NCI-H2107 treated with DMSO at 0.1 percent for 48 hours (cell line): Measurements from ENCODE around the gene MAP2K5.
A peak's percentile ranks its signal among the peaks of the same experiment; 100 is the strongest.

Experiments used
- DNase-seq: peaks from one replicate; lab custom pipeline; 2025; ENCODE audit not compliant: unreplicated experiment; lab: John Stamatoyannopoulos, UW

The MAP2K5 gene

DNA sequence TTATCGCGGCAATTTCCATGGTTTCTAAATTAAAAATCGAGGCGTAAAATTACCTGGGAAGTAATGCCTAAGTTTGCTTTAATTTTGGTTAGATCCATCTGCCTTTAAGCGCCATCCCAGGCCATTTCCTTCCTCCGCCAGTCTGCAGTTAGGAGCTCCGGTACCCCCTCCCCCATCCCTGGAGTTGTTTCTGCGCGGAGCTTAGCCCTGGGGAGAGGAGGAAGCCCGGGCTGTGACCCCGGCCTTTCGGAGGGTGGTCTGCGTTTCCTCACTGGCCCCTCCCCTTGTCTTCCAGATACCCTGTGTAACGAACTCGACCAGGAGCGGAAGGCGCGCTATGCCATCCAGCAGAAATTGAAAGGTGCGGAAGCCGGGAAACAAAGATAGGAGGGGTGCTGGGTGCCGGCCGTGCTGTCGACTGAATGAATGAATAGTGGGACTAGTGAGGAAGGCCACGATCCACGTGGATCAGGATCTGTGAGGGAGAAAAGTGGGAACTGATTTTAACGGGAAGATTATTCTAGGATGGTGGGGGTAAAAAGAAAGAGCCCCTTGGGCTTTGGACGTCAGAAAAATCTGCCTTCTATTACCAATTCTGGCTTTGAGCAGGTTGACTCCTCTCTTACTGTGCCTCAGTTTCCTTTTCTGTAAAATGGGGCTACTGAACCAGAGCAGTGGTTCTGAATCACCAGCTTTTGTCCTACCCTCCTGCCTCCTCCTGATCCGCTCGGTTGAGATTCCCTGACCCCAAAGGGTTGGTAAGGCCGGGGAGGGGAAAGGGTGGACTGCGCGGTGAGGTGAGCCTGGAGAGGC lies 290.6 kb downstream of the MAP2K5 start:
- DNase-seq, result no peak

DNA sequence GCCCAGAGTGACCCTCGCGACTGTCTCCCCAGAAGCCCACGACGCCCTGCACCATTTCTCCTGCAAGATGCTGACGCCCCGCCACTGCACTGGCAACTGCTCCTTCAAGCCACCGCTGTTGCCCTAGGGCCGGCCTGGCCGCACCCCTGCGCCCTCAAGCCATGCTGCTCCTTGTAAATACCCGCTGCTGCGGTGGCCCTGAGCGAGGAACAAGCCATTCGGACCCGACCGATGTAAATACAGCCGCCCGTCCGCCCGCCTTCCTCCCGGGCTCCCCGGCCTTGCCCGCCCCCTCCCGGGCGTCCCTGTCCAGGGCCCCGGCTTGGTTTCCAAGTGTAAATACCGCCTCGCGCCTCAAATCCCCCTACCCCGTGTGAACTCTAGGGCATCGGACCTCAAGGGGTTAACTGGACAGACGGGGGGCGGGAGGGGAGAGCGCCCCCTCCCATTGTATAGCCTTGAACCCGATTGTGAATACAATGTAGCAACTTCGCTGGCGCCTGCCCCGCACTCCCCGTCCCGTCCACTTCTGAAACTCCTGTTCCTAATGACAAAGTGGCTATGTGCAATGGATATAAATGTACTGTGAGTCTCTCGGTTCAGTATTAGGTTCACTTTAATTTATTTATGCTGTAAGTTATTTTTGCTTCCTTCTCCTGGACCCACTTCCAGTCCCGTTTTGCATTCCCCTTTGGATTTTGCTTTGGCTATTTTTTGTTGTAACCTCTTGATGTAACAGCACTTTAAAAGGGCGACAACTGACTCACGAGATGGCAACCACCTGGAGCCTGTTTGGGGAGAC lies 291.4 kb downstream of the MAP2K5 start:
- DNase-seq, result no peak

DNA sequence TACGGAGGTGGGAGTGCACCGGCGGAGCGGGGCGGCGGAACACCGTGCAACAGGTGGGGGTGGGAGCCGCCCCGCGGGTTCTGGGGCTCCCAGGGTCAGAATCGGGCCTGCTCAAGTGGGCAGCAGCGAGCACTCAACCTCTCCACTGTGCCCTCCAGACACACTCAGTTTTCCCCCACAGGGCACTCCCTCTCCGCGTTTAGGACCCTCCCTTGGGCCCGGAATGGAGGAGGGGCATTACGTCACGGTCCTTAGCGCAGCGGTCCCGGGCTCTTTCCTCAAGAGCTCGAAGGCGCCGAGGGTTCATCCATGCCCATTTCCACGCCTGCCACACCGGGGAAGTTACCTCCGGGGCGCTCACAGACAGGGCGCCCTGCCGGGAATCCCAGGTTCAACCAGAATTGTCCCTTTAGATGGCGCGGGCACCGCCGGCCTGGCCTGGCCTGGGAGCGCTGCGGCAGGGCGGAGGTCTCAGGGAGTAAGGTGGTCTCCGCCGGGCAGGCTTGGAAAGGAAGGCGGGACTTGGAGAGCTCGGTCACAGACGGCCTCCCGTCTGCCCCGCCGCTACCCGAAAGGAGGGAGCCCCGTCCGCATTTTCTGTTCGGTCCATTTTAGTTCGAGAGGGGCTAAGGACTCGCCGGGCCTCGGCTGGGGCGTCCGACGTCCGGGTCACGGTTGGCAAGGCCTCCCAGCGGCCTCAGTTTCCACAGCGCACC lies 292.2 kb downstream of the MAP2K5 start:
- no peak for DNase-seq

DNA sequence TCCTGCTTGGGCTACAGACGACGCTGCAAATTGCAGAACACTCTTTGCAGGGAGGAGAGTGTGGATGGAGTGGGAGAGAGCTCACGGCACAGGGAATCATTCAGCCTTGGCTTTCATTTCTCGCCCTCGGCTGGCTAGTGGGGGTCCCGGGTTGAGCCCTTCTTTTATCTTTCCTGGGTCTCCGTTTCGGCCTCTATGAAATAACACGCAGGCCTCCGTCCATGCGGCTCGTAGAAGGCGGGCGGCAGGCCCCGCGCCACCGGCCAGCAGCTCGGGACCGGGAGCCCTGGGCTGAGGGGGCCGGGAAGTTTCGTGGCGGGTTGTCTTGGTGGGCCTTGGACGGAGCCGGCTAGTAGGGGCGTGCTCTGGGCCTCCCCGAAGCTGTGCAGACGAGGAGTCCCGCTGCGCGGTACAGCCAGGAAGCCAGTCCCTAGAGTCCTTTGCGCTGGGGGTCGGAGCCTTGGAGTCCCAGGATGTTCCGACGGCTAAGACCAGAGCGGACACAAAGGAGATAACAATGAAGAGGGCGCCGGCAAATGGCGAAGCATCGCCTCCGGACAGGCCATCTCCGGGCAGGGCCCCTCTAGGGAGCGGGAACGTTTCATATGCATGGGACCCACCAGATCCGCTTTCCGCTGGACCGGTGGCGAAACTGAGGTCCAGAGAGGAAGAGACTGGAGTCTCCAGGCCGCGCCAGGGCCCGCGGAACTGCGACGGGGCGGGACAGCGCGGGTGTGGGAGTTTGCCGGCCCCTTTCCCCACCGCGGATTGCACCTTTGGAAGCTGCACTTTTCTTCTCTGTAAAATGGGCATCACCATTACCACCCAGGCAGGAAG lies 293.0 kb downstream of the MAP2K5 start:
- DNase-seq, result no peak

- DNase-seq, result no peak
Measured at GRCh38 chr15:67836134-67836455, 293.6 kb downstream of the MAP2K5 start.

- DNase-seq, result no peak
Measured at GRCh38 chr15:67836477-67836876, 294.0 kb downstream of the MAP2K5 start.

GRCh38 chr15:67836955-67837354 lies 294.5 kb downstream of the MAP2K5 start:
- no peak for DNase-seq

DNA sequence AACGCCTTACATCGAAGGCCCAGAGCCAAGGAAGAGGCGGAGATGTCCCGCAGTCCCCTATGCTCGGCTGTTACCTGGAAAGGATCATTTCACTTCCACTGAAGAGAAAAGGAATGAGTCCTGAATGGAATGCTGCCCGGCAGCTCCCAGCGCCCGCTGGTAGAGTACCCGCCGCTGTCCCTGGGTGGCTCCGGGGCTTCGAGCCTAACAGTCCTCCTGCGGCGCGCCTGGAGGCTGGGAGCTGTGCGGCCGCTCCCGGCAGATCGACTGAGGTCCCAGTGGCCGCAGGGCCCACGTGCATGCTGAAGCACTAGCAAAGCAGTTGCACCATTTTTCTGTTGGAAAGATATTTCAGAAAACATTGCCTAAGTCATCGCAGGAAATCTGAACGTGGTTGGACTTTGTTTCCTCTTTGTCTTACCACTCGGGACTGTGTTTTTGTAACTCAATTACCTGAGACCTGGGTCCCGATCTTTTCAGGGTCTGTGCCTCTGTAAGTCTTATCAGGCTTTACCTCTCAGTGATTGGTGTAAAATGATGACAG lies 296.4 kb downstream of the MAP2K5 start:
- peak; percentile 27 for DNase-seq

DNA sequence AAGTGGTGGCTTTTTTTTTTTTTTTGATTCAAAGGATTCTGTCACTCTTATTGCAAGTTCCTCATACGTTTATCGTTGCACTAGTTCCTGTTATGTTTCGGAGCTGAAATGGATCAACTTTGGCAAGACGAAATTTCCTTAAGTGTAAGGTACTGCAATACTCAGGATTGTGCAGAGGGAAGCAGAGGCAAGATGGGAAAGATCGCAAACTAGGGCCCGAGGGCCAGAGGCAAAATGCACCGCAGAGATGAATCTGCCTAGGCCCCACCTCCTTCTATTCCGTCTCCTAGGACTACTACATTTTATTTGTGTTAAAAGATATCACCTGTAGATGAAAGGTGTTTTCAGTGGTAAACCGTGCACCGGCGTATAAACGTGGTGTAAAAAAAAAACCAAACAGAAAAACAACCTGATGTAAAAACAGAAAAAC lies 297.0 kb downstream of the MAP2K5 start:
- DNase-seq, result no peak

DNA sequence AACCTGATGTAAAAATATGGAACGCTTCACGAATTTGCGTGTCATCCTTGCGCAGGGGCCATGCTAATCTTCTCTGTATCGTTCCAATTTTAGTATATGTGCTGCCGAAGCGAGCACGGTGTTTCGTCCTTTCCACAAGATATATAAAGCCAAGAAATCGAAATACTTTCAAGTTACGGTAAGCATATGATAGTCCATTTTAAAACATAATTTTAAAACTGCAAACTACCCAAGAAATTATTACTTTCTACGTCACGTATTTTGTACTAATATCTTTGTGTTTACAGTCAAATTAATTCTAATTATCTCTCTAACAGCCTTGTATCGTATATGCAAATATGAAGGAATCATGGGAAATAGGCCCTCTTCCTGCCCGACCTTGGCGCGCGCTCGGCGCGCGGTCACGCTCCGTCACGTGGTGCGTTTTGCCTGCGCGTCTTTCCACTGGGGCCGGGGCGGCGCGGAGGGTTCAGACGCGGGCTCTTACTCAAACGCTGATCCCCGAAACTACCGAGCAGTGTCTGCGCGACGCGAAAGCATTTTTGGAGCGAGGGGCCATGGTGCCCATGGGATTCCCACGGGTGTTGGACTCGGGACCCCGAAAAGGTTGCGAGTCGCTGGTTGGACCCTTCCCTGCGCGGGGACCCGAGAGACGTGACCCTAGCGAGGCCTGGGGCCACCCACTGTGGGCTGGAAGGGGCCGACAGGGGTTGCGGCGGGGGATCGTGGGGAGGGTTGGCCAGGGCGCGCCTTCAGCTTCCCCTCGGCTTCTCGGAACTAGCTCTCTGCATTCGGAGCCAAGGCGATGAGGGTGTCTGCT lies 297.6 kb downstream of the MAP2K5 start, which contains the start of gene RNU6-1:
TSS of gene RNU6-1 (minus strand) at position 117 of the 820 bp plus-strand sequence.
- peak; percentile 83 for DNase-seq

GRCh38 chr15:67840749-67841512 lies 298.4 kb downstream of the MAP2K5 start:
- DNase-seq, result no peak

DNA sequence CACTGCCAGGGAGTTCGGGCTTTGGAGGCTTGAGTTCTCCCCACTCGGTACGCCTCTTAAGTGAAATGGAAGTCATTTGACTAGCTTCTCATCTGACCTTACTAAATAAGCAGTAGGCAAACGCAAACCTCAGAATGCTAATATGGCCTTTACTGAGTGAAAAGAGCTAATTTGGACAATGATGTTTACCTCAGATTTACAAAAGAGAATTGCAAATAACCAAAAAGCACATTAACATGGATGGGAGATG lies 298.9 kb downstream of the MAP2K5 start:
- no peak for DNase-seq

DNA sequence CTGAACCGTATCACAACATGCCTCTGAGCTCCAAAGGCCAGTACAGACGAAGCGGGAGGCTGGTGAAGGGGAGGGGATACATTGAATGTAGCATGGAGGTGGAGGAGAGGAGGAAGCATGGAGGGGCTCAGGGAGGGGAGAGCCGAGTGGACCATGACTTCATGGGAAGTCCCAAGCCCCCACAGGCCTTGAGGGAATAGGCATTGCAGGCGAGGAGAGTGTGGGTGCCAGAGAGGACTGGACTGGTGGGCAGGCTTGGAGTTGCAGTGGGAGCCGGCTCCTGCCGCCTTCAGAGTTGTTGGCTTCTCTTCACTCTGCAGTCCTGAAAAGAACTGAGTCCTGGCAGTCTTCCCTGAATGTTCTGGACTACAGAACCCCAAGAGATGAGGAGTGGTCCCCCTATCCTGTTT lies 300.6 kb downstream of the MAP2K5 start:
- DNase-seq, result no peak

GRCh38 chr15:67843571-67844387 lies 301.3 kb downstream of the MAP2K5 start:
- DNase-seq, result no peak

- no peak for DNase-seq
Measured at GRCh38 chr15:67845974-67846373, 303.5 kb downstream of the MAP2K5 start.

GRCh38 chr15:67849538-67849937 lies 307.0 kb downstream of the MAP2K5 start:
- DNase-seq, result no peak

- DNase-seq, result no peak
Measured at GRCh38 chr15:67850336-67850735, 307.8 kb downstream of the MAP2K5 start.

GRCh38 chr15:67850994-67851571 lies 308.6 kb downstream of the MAP2K5 start:
- no peak for DNase-seq
